ENCODE results near the gene ANKRD24.

ANKRD24 gene

DNA sequence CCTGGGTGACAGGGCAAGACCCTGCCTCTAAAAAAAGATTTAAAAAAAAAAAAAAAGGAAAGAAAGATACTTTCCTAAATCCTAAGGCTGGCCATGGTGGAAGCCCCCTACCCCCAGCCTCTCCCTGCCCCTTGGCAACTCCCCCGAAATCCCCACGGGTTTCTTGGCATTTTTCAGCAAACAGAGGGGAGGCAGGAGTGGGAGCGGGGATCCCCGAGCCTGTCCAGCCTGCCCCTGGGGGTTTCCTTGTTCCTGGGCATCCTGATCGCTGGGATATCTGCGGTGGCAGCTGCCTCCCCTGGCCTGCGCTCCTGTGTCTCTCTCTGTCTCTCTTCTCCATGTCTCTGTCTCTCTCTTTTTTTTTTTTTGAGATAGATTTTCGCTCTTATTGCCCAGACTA lies 43.4 kb downstream of the ANKRD24 start:
- Histone ChIP-seq H3K27ac (ENCODE audit: low read depth, low read length) (no peak overlapping the region), H2AK5ac (ENCODE audit: low read length) (no peak overlapping the region), H3K4me1 (ENCODE audit: control insufficient read depth in 1 of 2, insufficient read depth in 2 of 2, low read length in 2 of 2) (peaks cover 7 to 11% of the 10 kb centered on the region in 2 experiments), H3K4ac (ENCODE audit: low read depth, low read length) (no peak overlapping the region), H3K79me2 (ENCODE audit: control insufficient read depth, insufficient read depth, low read length, poor library complexity) (no peaks in the 10 kb centered on the region), H2BK5ac (ENCODE audit: low read depth, low read length, poor library complexity) (no peak overlapping the region), H3K27me3 (ENCODE audit: insufficient read depth, low read length) (no peaks in the 10 kb centered on the region), H4K91ac (ENCODE audit: low read depth, low read length) (no peak overlapping the region), H3K9ac (ENCODE audit: low read length) (no peak overlapping the region), H2BK120ac (ENCODE audit: insufficient read depth, low read length, poor library complexity) (no peak overlapping the region), H2BK12ac (ENCODE audit: low read length) (no peak overlapping the region), H3K14ac (ENCODE audit: low read length) (no peak overlapping the region), H3K79me1 (ENCODE audit: low read length) (peaks cover 2% of the 10 kb centered on the region), H3K4me3 (ENCODE audit: low read depth, low read length) (no peak overlapping the region), H3K4me2 (ENCODE audit: low read length) (no peak overlapping the region), H3K23ac (ENCODE audit: low read length) (no peak overlapping the region), H2AFZ (ENCODE audit: insufficient read depth, low read length, poor library complexity) (no peak overlapping the region), H4K12ac (ENCODE audit: low read depth, low read length) (no peak overlapping the region), H4K8ac (ENCODE audit: low read depth, low read length) (no peak overlapping the region), H3K36me3 (ENCODE audit: control insufficient read depth in 1 of 2, insufficient read depth in 2 of 2, low read length in 2 of 2) (no peaks in the 10 kb centered on the region), H3K9me3 (ENCODE audit: insufficient read depth, low read depth, low read length) (peaks cover 2% of the 10 kb centered on the region), H3K18ac (ENCODE audit: low read length) (no peak overlapping the region)
- no CpG with 5 or more reads among the region's 8 CpGs for WGBS (ENCODE audit: extremely low coverage, insufficient coverage, insufficient read length)
- no peak for DNase-seq

DNA sequence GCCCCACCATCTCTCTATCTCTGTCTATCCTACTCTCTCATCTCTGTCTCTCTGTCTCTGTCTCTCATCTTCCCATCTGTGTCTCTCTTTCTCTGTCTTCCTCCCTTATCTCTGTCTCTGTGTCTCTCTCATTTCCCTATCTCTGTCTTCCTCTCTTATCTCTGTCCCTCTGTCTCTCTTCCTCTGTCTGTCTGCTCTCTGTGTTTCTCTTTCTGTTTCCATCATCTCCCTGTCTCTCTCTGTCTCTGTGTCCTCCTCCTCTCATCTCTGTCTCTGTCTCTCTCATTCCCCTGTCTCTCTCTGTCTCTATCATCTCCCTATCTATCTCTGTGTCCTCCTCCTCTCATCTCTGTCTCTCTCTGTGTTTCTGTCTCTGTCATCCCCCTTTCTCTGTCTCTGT lies 45.3 kb downstream of the ANKRD24 start:
- Histone ChIP-seq H2BK120ac (ENCODE audit: insufficient read depth, low read length, poor library complexity) (no peak overlapping the region), H3K23ac (ENCODE audit: low read length) (no peak overlapping the region), H3K79me1 (ENCODE audit: low read length) (peaks cover 2% of the 10 kb centered on the region), H4K8ac (ENCODE audit: low read depth, low read length) (no peak overlapping the region), H3K9me3 (ENCODE audit: insufficient read depth, low read depth, low read length) (peaks cover 2% of the 10 kb centered on the region), H3K36me3 (ENCODE audit: control insufficient read depth in 1 of 2, insufficient read depth in 2 of 2, low read length in 2 of 2) (no peaks in the 10 kb centered on the region), H3K4me2 (ENCODE audit: low read length) (no peak overlapping the region), H3K4me1 (ENCODE audit: control insufficient read depth in 1 of 2, insufficient read depth in 2 of 2, low read length in 2 of 2) (peaks cover 7 to 11% of the 10 kb centered on the region in 2 experiments), H2AFZ (ENCODE audit: insufficient read depth, low read length, poor library complexity) (no peak overlapping the region), H3K27me3 (ENCODE audit: insufficient read depth, low read length) (no peaks in the 10 kb centered on the region), H3K18ac (ENCODE audit: low read length) (no peak overlapping the region), H4K12ac (ENCODE audit: low read depth, low read length) (no peak overlapping the region), H4K91ac (ENCODE audit: low read depth, low read length) (no peak overlapping the region), H3K4me3 (ENCODE audit: low read depth, low read length) (no peak overlapping the region), H3K9ac (ENCODE audit: low read length) (no peak overlapping the region), H3K4ac (ENCODE audit: low read depth, low read length) (no peak overlapping the region), H3K14ac (ENCODE audit: low read length) (no peak overlapping the region), H2BK12ac (ENCODE audit: low read length) (no peak overlapping the region), H2BK5ac (ENCODE audit: low read depth, low read length, poor library complexity) (no peak overlapping the region), H3K27ac (ENCODE audit: low read depth, low read length) (no peak overlapping the region), H3K79me2 (ENCODE audit: control insufficient read depth, insufficient read depth, low read length, poor library complexity) (no peaks in the 10 kb centered on the region), H2AK5ac (ENCODE audit: low read length) (no peak overlapping the region)
- DNase-seq = no peak

DNA sequence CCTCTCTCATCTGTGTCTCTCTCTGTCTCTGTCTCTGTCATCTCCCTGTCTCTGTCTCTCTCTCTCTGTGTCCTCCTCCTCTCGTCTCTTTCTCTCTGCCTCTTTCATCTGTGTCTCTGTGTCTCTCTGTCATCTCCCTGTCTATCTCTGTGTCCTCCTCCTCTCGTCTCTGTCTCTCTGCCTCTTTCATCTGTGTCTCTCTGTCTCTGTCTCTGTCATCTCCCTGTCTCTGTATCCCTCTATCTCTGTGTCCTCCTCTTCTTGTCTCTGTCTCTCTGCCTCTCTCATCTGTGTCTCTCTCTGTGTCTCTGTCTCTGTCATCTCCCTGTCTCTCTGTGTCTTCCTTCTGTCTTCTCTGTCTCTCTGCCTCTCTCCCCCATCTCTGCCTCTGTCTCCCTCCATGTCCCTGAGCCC lies 46.3 kb downstream of the ANKRD24 start:
- no peak overlapping the region for H2AK5ac ChIP-seq (ENCODE audit: low read length)
- H3K18ac ChIP-seq (ENCODE audit: low read length) = no peak overlapping the region
- H2BK5ac ChIP-seq (ENCODE audit: low read depth, low read length, poor library complexity) = no peak overlapping the region
- H3K36me3 ChIP-seq (ENCODE audit: control insufficient read depth in 1 of 2, insufficient read depth in 2 of 2, low read length in 2 of 2) = no peaks in the 10 kb centered on the region
- no peak for DNase-seq
- no peak overlapping the region for H3K4me3 ChIP-seq (ENCODE audit: low read depth, low read length)
- no peak overlapping the region for H3K27ac ChIP-seq (ENCODE audit: low read depth, low read length)
- no peaks in the 10 kb centered on the region for H3K79me2 ChIP-seq (ENCODE audit: control insufficient read depth, insufficient read depth, low read length, poor library complexity)
- no peaks in the 10 kb centered on the region for H3K27me3 ChIP-seq (ENCODE audit: insufficient read depth, low read length)
- H3K4me1 ChIP-seq (ENCODE audit: control insufficient read depth in 1 of 2, insufficient read depth in 2 of 2, low read length in 2 of 2) = peaks cover 7 to 11% of the 10 kb centered on the region in 2 experiments
- no peak overlapping the region for H2AFZ ChIP-seq (ENCODE audit: insufficient read depth, low read length, poor library complexity)
- H4K91ac ChIP-seq (ENCODE audit: low read depth, low read length) = peak overlapping the region; percentile 17
- H4K8ac ChIP-seq (ENCODE audit: low read depth, low read length) = peak overlapping the region; percentile 55
- H3K79me1 ChIP-seq (ENCODE audit: low read length) = peaks cover 2% of the 10 kb centered on the region
- no peak overlapping the region for H4K12ac ChIP-seq (ENCODE audit: low read depth, low read length)
- H3K4ac ChIP-seq (ENCODE audit: low read depth, low read length) = no peak overlapping the region
- H3K4me2 ChIP-seq (ENCODE audit: low read length) = peak overlapping the region; percentile 23
- H2BK12ac ChIP-seq (ENCODE audit: low read length) = no peak overlapping the region
- WGBS (ENCODE audit: extremely low coverage, insufficient coverage, insufficient read length) = no CpG with 5 or more reads among the region's 2 CpGs
- H2BK120ac ChIP-seq (ENCODE audit: insufficient read depth, low read length, poor library complexity) = no peak overlapping the region
- H3K23ac ChIP-seq (ENCODE audit: low read length) = no peak overlapping the region
- no peak overlapping the region for H3K9ac ChIP-seq (ENCODE audit: low read length)
- peaks cover 6% of the 10 kb centered on the region for H3K9me3 ChIP-seq (ENCODE audit: insufficient read depth, low read depth, low read length)
- H3K14ac ChIP-seq (ENCODE audit: low read length) = no peak overlapping the region

DNA sequence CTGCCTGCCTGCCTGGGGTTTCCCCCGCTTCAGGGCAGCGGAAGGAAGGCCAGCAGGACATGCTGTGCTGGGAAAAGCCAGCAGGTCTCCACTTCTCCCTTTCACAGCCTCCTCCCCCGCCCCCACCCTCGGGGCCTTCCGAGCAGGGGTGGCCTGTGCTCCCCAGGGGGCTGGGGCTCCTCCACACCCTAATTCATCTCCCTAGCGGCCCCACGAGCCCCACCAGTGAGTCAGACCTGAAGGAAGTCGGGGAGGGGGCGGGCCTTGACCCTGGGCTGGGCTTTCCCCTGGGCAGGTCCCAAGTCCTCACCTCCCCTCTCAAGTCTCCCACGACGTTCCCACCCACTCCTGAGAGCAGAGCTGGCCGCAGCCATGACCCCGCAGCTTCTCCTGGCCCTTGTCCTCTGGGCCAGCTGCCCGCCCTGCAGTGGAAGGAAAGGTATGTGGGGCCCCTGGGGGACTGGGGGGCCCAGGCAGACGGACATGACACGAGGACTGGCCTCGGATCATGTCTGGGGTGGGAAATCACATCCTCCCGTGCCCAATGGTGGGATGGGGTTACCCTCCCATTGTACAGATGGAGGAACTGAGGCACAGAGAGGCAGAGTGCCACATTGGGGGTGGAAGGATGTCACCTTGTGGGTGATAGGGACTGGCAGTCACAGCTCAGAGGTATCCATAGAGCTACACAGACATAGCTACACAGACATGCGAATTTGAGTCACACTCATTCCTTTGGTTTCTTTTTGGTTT lies 46.9 kb downstream of the ANKRD24 start, which contains the start of gene EBI3:
Gene EBI3 (plus strand): TSS at position 345 of the 753 bp plus-strand sequence. CDS start 28 bp downstream, at position 373.
- Histone ChIP-seq H4K12ac (ENCODE audit: low read depth, low read length) (no peak within 1 kb of the TSS), H3K27me3 (ENCODE audit: insufficient read depth, low read length) (no peaks in the 10 kb centered on the region), H3K27ac (ENCODE audit: low read depth, low read length) (no peak within 1 kb of the TSS), H3K79me1 (ENCODE audit: low read length) (peaks cover 2% of the 10 kb centered on the region), H3K14ac (ENCODE audit: low read length) (peak within 1 kb of the TSS; percentile 18), H4K91ac (ENCODE audit: low read depth, low read length) (peak within 1 kb of the TSS; percentile 50), H3K23ac (ENCODE audit: low read length) (no peak within 1 kb of the TSS), H2BK5ac (ENCODE audit: low read depth, low read length, poor library complexity) (no peak within 1 kb of the TSS), H3K4me2 (ENCODE audit: low read length) (peak within 1 kb of the TSS; percentile 23), H3K18ac (ENCODE audit: low read length) (peak within 1 kb of the TSS; percentile 25), H2AK5ac (ENCODE audit: low read length) (no peak within 1 kb of the TSS), H3K9me3 (ENCODE audit: insufficient read depth, low read depth, low read length) (peaks cover 6% of the 10 kb centered on the region), H3K4ac (ENCODE audit: low read depth, low read length) (no peak within 1 kb of the TSS), H3K9ac (ENCODE audit: low read length) (no peak within 1 kb of the TSS), H3K4me1 (ENCODE audit: control insufficient read depth in 1 of 2, insufficient read depth in 2 of 2, low read length in 2 of 2) (peaks cover 7 to 11% of the 10 kb centered on the region in 2 experiments), H3K79me2 (ENCODE audit: control insufficient read depth, insufficient read depth, low read length, poor library complexity) (no peaks in the 10 kb centered on the region), H4K8ac (ENCODE audit: low read depth, low read length) (peak within 1 kb of the TSS; percentile 55), H2BK120ac (ENCODE audit: insufficient read depth, low read length, poor library complexity) (no peak within 1 kb of the TSS), H3K36me3 (ENCODE audit: control insufficient read depth in 1 of 2, insufficient read depth in 2 of 2, low read length in 2 of 2) (no peaks in the 10 kb centered on the region), H2BK12ac (ENCODE audit: low read length) (peak within 1 kb of the TSS; percentile 1), H3K4me3 (ENCODE audit: low read depth, low read length) (no peak within 1 kb of the TSS), H2AFZ (ENCODE audit: insufficient read depth, low read length, poor library complexity) (peak within 1 kb of the TSS; percentile 38)
- peak; percentile 79 to 82 for DNase-seq
- WGBS (ENCODE audit: extremely low coverage, insufficient coverage, insufficient read length) = no CpG with 5 or more reads among the region's 19 CpGs
